Epithelial cell of proximal tubule (primary cell): ENCODE results near the gene AVPI1. TPM values are rescaled to one million over a fixed set of nuclear protein-coding genes. Genes with fewer than 3 reads are reported as not detected.
A peak's percentile ranks its signal among the peaks of the same experiment; 100 is the strongest.

ENCODE experiments used
- DNase-seq: peaks from one replicate; pipeline ENCODE4 v3.0.0-alpha.2; 2011; ENCODE audit warnings: low read depth
- H3K4me3 ChIP-seq: 2 replicates; pipeline ENCODE4 v1.5.1; 2011; ENCODE audit warnings: low read depth, mild to moderate bottlenecking, low read length
- CTCF ChIP-seq: conservative IDR thresholded peaks from 2 replicates; pipeline ENCODE4 v1.5.1; 2012; ENCODE audit warnings: low read depth, mild to moderate bottlenecking, low read length
- total RNA-seq: library from RNA; depleted of rRNA; stranded (reverse); fragments of >200 nt; gene quantifications from 2 replicates; pipeline ENCODE4 v1.2.3, GENCODE V29; 2015

Gene AVPI1
- total RNA-seq, 1 donor from 2014 or later: 6.5 TPM

GRCh38 chr10:97718178-97718577 is 31.1 kb upstream of the AVPI1 start:
- DNase-seq: no peak
- no peak for TF ChIP-seq CTCF
- H3K4me3 ChIP-seq: no peak overlapping the region

- no peak for TF ChIP-seq CTCF
- DNase-seq: no peak
- no peak overlapping the region for H3K4me3 ChIP-seq
Measured at GRCh38 chr10:97717627-97718026, 30.6 kb upstream of the AVPI1 start.

- no peak for TF ChIP-seq CTCF
- peak overlapping the region; percentile 68 for H3K4me3 ChIP-seq
- DNase-seq: no peak
Measured at GRCh38 chr10:97715259-97715874, 28.3 kb upstream of the AVPI1 start.

- peak overlapping the region; percentile 68 for H3K4me3 ChIP-seq
- no peak for DNase-seq
- no peak for TF ChIP-seq CTCF
Measured at GRCh38 chr10:97714401-97715258, 27.6 kb upstream of the AVPI1 start.

- TF ChIP-seq CTCF: peak; percentile 19
- peak overlapping the region; percentile 68 for H3K4me3 ChIP-seq
- no peak for DNase-seq
Measured at GRCh38 chr10:97713826-97714400, 26.9 kb upstream of the AVPI1 start.

- peak within 1 kb of the TSS; percentile 68 for H3K4me3 ChIP-seq
- no peak for TF ChIP-seq CTCF
- DNase-seq: no peak
Measured at GRCh38 chr10:97713339-97713825, 26.3 kb upstream of the AVPI1 start, which contains the start of gene MARVELD1. MARVELD1 (plus strand) TSS chr10:97713730; CDS start chr10:97713877, 147 bp downstream.
